GM23338 (cell line): ENCODE measurements around the gene PPP2R2B. TPM values are rescaled to one million over a fixed set of nuclear protein-coding genes. Genes with fewer than 3 reads are reported as not detected.
"Not testable (repeated sequence)": the region's sequence is repeated elsewhere in the genome, so short reads cannot be mapped to it uniquely, and the experiment has no call there.

Source experiments
- ATAC-seq: fragments of 200-7000 bp; cut with Tn5 transposase; 3 replicates; pipeline ENCODE4 v1.9.1; 2020
- DNase-seq: peaks from one replicate; pipeline ENCODE4 v3.0.0-alpha.2; 2015; ENCODE audit warnings: low spot score
- H2AFZ ChIP-seq: fragments of 200-600 bp; sonication (generic); 2 replicates; pipeline ENCODE4 v1.8.0; 2016; ENCODE audit warnings: antibody characterized with exemption, mild to moderate bottlenecking, moderate library complexity
- H3F3A ChIP-seq: fragments of 200-600 bp; sonication (generic); replicated peaks from 2 replicates; pipeline ENCODE4 v1.8.0; 2017; ENCODE audit warnings: antibody characterized with exemption, mixed run types, low read depth
- H3K27ac ChIP-seq: fragments of 200-600 bp; sonication (generic); 2 replicates; pipeline ENCODE4 v1.6.1; 2016; ENCODE audit warnings: low read depth
- H3K27me3 ChIP-seq: fragments of 200-600 bp; sonication (generic); 2 replicates; pipeline ENCODE4 v1.8.0; 2016; ENCODE audit warnings: mild to moderate bottlenecking, mixed run types, moderate library complexity; ENCODE audit not compliant: insufficient read depth
- H3K36me3 ChIP-seq: fragments of 200-600 bp; sonication (generic); 2 replicates; pipeline ENCODE4 v1.8.0; 2016; ENCODE audit warnings: mild to moderate bottlenecking; ENCODE audit not compliant: insufficient read depth
- H3K4me1 ChIP-seq: fragments of 200-600 bp; sonication (generic); 2 replicates; pipeline ENCODE4 v1.8.0; 2016; ENCODE audit warnings: mild to moderate bottlenecking, moderate library complexity; ENCODE audit not compliant: insufficient read depth
- H3K4me2 ChIP-seq: fragments of 200-600 bp; sonication (generic); 2 replicates; pipeline ENCODE4 v1.7.1; 2017; ENCODE audit warnings: mixed run types
- H3K4me3 ChIP-seq: fragments of 200-600 bp; sonication (generic); 2 replicates; pipeline ENCODE4 v1.6.1; 2016; ENCODE audit warnings: mixed run types
- H3K79me2 ChIP-seq: fragments of 200-600 bp; sonication (generic); replicated peaks from 2 replicates; pipeline ENCODE4 v1.8.0; 2017; ENCODE audit warnings: mild to moderate bottlenecking; ENCODE audit not compliant: insufficient read depth
- H3K9me2 ChIP-seq: fragments of 200-600 bp; sonication (generic); 2 replicates; pipeline ENCODE4 v1.8.0; 2017; ENCODE audit not compliant: insufficient read depth
- H4K20me1 ChIP-seq: fragments of 200-600 bp; sonication (generic); replicated peaks from 2 replicates; pipeline ENCODE4 v1.8.0; 2017; ENCODE audit warnings: mild to moderate bottlenecking; ENCODE audit not compliant: insufficient read depth
- H3K27ac Mint-ChIP-seq: 2 replicates; pipeline ENCODE4 v1.8.0; 2020; ENCODE audit warnings: inconsistent platforms, mild to moderate bottlenecking, moderate library complexity, mixed read lengths
- H3K27me3 Mint-ChIP-seq: 3 replicates; pipeline ENCODE4 v1.8.0; 2022; ENCODE audit warnings: low read depth, mild to moderate bottlenecking, moderate library complexity, mixed read lengths, inconsistent platforms; ENCODE audit not compliant: insufficient read depth, poor library complexity
- H3K36me3 Mint-ChIP-seq: 3 replicates; pipeline ENCODE4 v1.8.0; 2021; ENCODE audit warnings: low read depth, mild to moderate bottlenecking, inconsistent platforms, moderate library complexity, mixed read lengths
- H3K4me1 Mint-ChIP-seq: 3 replicates; pipeline ENCODE4 v1.8.0; 2020; ENCODE audit warnings: mild to moderate bottlenecking, inconsistent platforms, mixed read lengths
- H3K4me3 Mint-ChIP-seq: 3 replicates; pipeline ENCODE4 v1.8.0; 2021; ENCODE audit warnings: moderate library complexity, mild to moderate bottlenecking, inconsistent platforms, mixed read lengths
- H3K9me3 Mint-ChIP-seq: 3 replicates; pipeline ENCODE4 v1.8.0; 2020; ENCODE audit warnings: moderate library complexity, mild to moderate bottlenecking, inconsistent platforms, mixed read lengths
- EZH2phosphoT487 ChIP-seq: fragments of 200-600 bp; sonication (generic); IDR thresholded peaks from one replicate; pipeline ENCODE4 v1.8.1; 2018; ENCODE audit warnings: antibody characterized with exemption; ENCODE audit not compliant: unreplicated experiment
- NANOG ChIP-seq: IDR thresholded peaks from 2 replicates; pipeline ENCODE4 v1.6.1; 2016; ENCODE audit warnings: antibody characterized with exemption, borderline replicate concordance
- POLR2AphosphoS5 ChIP-seq: IDR thresholded peaks from 2 replicates; pipeline ENCODE4 v1.6.1; 2016; ENCODE audit warnings: antibody characterized with exemption, low read depth
- polyA plus RNA-seq: library from polyadenylated mRNA; unstranded; fragments of >200 nt; fragmentation: Nextera tagmentation; extraction: Ambion mirVana; gene quantifications from 2 replicates; pipeline ENCODE4 v1.2.1, GENCODE V29; 2016
- total RNA-seq: library from RNA; depleted of rRNA; stranded (reverse); fragments of >200 nt; shearing (Covaris generic); gene quantifications from 2 replicates; pipeline ENCODE4 v1.2.3, GENCODE V29; 2014
- TF ChIP-seq, protein P1 (sequence below): fragments of 250-450 bp; sonication (Bioruptor Pico); IDR thresholded peaks from 2 replicates; pipeline ENCODE4 v1.5.0; 2020; ENCODE audit warnings: mild to moderate bottlenecking, moderate library complexity
- TF ChIP-seq, protein P2 (sequence below): IDR thresholded peaks from 2 replicates; pipeline ENCODE4 v1.6.1; 2016; ENCODE audit warnings: antibody characterized with exemption
- TF ChIP-seq, protein P3 (sequence below): IDR thresholded peaks from one replicate; pipeline ENCODE4 v1.6.1; 2018; ENCODE audit warnings: antibody characterized with exemption; ENCODE audit not compliant: unreplicated experiment

Gene PPP2R2B
- total and polyA plus RNA-seq, 2 experiments from 2014 or later = 21.3 to 33.9 TPM

DNA sequence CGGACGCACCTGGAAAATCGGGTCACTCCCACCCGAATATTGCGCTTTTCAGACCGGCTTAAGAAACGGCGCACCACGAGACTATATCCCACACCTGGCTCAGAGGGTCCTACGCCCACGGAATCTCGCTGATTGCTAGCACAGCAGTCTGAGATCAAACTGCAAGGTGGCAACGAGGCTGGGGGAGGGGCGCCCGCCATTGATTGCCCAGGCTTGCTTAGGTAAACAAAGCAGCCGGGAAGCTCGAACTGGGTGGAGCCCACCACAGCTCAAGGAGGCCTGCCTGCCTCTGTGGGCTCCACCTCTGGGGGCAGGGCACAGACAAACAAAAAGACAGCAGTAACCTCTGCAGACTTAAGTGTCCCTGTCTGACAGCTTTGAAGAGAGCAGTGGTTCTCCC is 268.8 kb downstream of the PPP2R2B start:
- H3K4me1 Mint-ChIP-seq, H4K20me1 ChIP-seq, H3K36me3 Mint-ChIP-seq, H3K79me2 ChIP-seq, H3K36me3 ChIP-seq, ATAC-seq, H3K9me2 ChIP-seq, H3K27ac ChIP-seq, H3K9me3 Mint-ChIP-seq, H3F3A ChIP-seq, H3K4me2 ChIP-seq, DNase-seq, H3K4me1 ChIP-seq, H3K27ac Mint-ChIP-seq, H3K27me3 ChIP-seq, H2AFZ ChIP-seq, H3K4me3 Mint-ChIP-seq, H3K4me3 ChIP-seq, H3K27me3 Mint-ChIP-seq: not testable (repeated sequence)

DNA sequence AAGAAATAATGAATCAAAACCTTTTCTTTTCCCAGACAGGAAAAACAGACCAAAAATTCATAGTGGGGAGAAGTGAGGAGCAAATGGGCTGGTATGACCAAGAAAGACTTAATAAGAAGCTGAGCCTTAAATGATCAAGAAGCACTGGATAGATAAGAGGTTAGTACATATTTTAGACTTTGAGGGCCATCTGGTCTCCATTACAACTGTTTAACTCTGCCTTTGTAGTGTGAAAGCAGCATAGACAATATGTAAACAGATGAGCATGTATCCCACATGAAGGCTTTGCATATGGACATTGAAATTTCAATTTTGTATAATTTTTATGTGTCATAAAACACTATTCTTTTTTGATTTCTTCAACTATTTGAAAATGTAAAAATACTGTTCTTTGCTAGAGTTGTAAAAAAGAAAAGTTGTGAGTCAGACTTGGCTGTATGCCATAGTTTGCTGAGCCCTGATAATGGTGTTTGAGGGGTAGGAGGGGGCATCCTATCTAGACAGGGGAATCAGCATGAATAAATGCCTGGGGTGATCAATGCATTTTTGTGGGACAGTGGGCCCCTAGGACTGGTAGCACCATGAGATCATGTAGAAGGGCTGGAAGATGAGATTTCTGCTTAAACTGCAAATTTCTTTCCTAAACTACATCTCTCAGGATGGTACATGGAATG is 270.8 kb downstream of the PPP2R2B start:
- H2AFZ ChIP-seq = no peak overlapping the region
- TF ChIP-seq, protein P1, sequence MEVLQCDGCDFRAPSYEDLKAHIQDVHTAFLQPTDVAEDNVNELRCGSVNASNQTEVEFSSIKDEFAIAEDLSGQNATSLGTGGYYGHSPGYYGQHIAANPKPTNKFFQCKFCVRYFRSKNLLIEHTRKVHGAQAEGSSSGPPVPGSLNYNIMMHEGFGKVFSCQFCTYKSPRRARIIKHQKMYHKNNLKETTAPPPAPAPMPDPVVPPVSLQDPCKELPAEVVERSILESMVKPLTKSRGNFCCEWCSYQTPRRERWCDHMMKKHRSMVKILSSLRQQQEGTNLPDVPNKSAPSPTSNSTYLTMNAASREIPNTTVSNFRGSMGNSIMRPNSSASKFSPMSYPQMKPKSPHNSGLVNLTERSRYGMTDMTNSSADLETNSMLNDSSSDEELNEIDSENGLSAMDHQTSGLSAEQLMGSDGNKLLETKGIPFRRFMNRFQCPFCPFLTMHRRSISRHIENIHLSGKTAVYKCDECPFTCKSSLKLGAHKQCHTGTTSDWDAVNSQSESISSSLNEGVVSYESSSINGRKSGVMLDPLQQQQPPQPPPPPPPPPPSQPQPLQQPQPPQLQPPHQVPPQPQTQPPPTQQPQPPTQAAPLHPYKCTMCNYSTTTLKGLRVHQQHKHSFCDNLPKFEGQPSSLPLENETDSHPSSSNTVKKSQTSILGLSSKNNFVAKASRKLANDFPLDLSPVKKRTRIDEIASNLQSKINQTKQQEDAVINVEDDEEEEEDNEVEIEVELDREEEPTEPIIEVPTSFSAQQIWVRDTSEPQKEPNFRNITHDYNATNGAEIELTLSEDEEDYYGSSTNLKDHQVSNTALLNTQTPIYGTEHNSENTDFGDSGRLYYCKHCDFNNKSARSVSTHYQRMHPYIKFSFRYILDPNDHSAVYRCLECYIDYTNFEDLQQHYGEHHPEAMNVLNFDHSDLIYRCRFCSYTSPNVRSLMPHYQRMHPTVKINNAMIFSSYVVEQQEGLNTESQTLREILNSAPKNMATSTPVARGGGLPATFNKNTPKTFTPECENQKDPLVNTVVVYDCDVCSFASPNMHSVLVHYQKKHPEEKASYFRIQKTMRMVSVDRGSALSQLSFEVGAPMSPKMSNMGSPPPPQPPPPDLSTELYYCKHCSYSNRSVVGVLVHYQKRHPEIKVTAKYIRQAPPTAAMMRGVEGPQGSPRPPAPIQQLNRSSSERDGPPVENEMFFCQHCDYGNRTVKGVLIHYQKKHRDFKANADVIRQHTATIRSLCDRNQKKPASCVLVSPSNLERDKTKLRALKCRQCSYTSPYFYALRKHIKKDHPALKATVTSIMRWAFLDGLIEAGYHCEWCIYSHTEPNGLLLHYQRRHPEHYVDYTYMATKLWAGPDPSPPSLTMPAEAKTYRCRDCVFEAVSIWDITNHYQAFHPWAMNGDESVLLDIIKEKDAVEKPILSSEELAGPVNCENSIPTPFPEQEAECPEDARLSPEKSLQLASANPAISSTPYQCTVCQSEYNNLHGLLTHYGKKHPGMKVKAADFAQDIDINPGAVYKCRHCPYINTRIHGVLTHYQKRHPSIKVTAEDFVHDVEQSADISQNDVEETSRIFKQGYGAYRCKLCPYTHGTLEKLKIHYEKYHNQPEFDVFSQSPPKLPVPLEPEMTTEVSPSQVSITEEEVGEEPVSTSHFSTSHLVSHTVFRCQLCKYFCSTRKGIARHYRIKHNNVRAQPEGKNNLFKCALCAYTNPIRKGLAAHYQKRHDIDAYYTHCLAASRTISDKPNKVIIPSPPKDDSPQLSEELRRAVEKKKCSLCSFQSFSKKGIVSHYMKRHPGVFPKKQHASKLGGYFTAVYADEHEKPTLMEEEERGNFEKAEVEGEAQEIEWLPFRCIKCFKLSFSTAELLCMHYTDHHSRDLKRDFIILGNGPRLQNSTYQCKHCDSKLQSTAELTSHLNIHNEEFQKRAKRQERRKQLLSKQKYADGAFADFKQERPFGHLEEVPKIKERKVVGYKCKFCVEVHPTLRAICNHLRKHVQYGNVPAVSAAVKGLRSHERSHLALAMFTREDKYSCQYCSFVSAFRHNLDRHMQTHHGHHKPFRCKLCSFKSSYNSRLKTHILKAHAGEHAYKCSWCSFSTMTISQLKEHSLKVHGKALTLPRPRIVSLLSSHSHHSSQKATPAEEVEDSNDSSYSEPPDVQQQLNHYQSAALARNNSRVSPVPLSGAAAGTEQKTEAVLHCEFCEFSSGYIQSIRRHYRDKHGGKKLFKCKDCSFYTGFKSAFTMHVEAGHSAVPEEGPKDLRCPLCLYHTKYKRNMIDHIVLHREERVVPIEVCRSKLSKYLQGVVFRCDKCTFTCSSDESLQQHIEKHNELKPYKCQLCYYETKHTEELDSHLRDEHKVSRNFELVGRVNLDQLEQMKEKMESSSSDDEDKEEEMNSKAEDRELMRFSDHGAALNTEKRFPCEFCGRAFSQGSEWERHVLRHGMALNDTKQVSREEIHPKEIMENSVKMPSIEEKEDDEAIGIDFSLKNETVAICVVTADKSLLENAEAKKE = no peak
- no peak for TF ChIP-seq EZH2phosphoT487
- TF ChIP-seq, protein P2, sequence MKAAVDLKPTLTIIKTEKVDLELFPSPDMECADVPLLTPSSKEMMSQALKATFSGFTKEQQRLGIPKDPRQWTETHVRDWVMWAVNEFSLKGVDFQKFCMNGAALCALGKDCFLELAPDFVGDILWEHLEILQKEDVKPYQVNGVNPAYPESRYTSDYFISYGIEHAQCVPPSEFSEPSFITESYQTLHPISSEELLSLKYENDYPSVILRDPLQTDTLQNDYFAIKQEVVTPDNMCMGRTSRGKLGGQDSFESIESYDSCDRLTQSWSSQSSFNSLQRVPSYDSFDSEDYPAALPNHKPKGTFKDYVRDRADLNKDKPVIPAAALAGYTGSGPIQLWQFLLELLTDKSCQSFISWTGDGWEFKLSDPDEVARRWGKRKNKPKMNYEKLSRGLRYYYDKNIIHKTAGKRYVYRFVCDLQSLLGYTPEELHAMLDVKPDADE = no peak
- TF ChIP-seq NANOG = no peak
- TF ChIP-seq, protein P3, sequence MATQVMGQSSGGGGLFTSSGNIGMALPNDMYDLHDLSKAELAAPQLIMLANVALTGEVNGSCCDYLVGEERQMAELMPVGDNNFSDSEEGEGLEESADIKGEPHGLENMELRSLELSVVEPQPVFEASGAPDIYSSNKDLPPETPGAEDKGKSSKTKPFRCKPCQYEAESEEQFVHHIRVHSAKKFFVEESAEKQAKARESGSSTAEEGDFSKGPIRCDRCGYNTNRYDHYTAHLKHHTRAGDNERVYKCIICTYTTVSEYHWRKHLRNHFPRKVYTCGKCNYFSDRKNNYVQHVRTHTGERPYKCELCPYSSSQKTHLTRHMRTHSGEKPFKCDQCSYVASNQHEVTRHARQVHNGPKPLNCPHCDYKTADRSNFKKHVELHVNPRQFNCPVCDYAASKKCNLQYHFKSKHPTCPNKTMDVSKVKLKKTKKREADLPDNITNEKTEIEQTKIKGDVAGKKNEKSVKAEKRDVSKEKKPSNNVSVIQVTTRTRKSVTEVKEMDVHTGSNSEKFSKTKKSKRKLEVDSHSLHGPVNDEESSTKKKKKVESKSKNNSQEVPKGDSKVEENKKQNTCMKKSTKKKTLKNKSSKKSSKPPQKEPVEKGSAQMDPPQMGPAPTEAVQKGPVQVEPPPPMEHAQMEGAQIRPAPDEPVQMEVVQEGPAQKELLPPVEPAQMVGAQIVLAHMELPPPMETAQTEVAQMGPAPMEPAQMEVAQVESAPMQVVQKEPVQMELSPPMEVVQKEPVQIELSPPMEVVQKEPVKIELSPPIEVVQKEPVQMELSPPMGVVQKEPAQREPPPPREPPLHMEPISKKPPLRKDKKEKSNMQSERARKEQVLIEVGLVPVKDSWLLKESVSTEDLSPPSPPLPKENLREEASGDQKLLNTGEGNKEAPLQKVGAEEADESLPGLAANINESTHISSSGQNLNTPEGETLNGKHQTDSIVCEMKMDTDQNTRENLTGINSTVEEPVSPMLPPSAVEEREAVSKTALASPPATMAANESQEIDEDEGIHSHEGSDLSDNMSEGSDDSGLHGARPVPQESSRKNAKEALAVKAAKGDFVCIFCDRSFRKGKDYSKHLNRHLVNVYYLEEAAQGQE = no peak
- TF ChIP-seq POLR2AphosphoS5 = no peak
- H3K4me1 Mint-ChIP-seq = peaks cover 5% of the 10 kb centered on the region
- ATAC-seq = no peak
- H3K36me3 ChIP-seq = no peaks in the 10 kb centered on the region
- H3K9me3 Mint-ChIP-seq = 0 out of 3 replicates have a peak, but pooled peaks cover 3% of the 10 kb centered on the region
- H3K27me3 ChIP-seq = no peaks in the 10 kb centered on the region
- no peak overlapping the region for H3K4me3 Mint-ChIP-seq
- H3K27ac ChIP-seq = no peak overlapping the region
- no peaks in the 10 kb centered on the region for H4K20me1 ChIP-seq
- H3K27me3 Mint-ChIP-seq = no peaks in the 10 kb centered on the region
- no peak for DNase-seq
- no peak overlapping the region for H3K4me2 ChIP-seq
- H3K9me2 ChIP-seq = peaks cover 8% of the 10 kb centered on the region; the same call in 1 of the 2 replicates
- no peaks in the 10 kb centered on the region for H3K79me2 ChIP-seq
- H3K4me3 ChIP-seq = no peak overlapping the region
- H3K36me3 Mint-ChIP-seq = no peaks in the 10 kb centered on the region; the same call in 2 of the 3 replicates
- no peaks in the 10 kb centered on the region for H3K4me1 ChIP-seq
- H3K27ac Mint-ChIP-seq = no peak overlapping the region
- H3F3A ChIP-seq = no peaks in the 10 kb centered on the region
